Ovary (tissue), 9 donors: Measurements from ENCODE around the gene RPL37. TPM values are rescaled to one million over a fixed set of nuclear protein-coding genes. Genes with fewer than 3 reads are reported as not detected.

ENCODE experiments used
- DNase-seq, 5 donors: peaks; one replicate each; pipeline ENCODE4 v3.0.0-alpha.2; 2019 to 2020
- H3K27ac ChIP-seq, 2 donors: fragments of 200-600 bp; one replicate each; pipeline versions ENCODE4 v1.5.1 to v1.8.0; 2019 to 2022
- H3K27me3 ChIP-seq: fragments of 200-600 bp; one replicate; pipeline ENCODE4 v1.8.0; 2022
- H3K36me3 ChIP-seq: fragments of 200-600 bp; sonication (generic); one replicate; pipeline ENCODE4 v1.5.1; 2019
- H3K4me1 ChIP-seq: one replicate; pipeline ENCODE4 v1.8.1; 2013; ENCODE audit warnings: mild to moderate bottlenecking, moderate library complexity; ENCODE audit not compliant: insufficient read depth
- H3K4me3 ChIP-seq: fragments of 200-600 bp; sonication (generic); one replicate; pipeline ENCODE4 v1.5.1; 2017
- H3K9me3 ChIP-seq, 2 donors: fragments of 200-600 bp in 1 of 2; sonication (generic) in 1 of 2; one replicate each; pipeline versions ENCODE4 v1.5.1 to v1.8.1; 2013 to 2019; ENCODE audit warnings: mild to moderate bottlenecking in 1 of 2, moderate library complexity in 1 of 2
- EP300 ChIP-seq: sonication (generic); formaldehyde crosslinking; IDR thresholded peaks from one replicate; pipeline ENCODE4 v1.6.1; 2017; ENCODE audit warnings: antibody characterized with exemption
- POLR2A ChIP-seq: fragments of 450-650 bp; IDR thresholded peaks from one replicate; pipeline ENCODE4 v1.6.1; 2017; ENCODE audit warnings: antibody characterized with exemption, mild to moderate bottlenecking, moderate library complexity
- WGBS, 3 donors: extraction: QIAGEN DNeasy Blood & Tissue Kit in 1 of 3; methylation state at CpG; one replicate each; pipeline versions ENCODE4 v1.1.5 to v1.1.7; 2013 to 2017; 5-methylcytosine and 5-hydroxymethylcytosine counted together
- intact Hi-C, 4 donors: fragments of 100-400 bp; cut with DNase I; formaldehyde crosslinking; loops; one replicate each; pipeline versions ENCODE4 v1.11.0 to v1.15.1; 2022 to 2023
- polyA plus RNA-seq, 2 donors: library from polyadenylated mRNA; stranded (reverse); fragments of 200-250 nt in 1 of 2; fragments of 350-450 nt in 1 of 2; fragmentation: Illumina TruSeq in 1 of 2; extraction: RNeasy Lipid Tissue Mini Kit (QIAGEN cat#74804) in 1 of 2; gene quantifications; one replicate each; pipeline ENCODE4 v1.2.3, GENCODE V29; 2013 to 2014
- total RNA-seq, 7 donors: library from RNA; depleted of rRNA in 2 of 7; stranded (reverse); fragments of >200 nt in 2 of 7; fragmentation: NEBNext Ultra II Directional in 3 of 7; extraction: Animal tissue kit (Norgen Biotek cat#: 25700) in 3 of 7; gene quantifications; one replicate each; pipeline versions ENCODE4 v1.1.0 to v1.2.4, GENCODE V29; 2016 to 2023
- TF ChIP-seq, protein P1 (sequence below), 3 donors: fragments of 450-650 bp in 2 of 3; fragments of 200-600 bp in 1 of 3; IDR thresholded peaks; one replicate each; pipeline versions ENCODE4 v1.5.1 to v1.8.0; 2016 to 2022; ENCODE audit warnings: antibody characterized with exemption in 3 of 3, mild to moderate bottlenecking in 1 of 3
- donor health status: DM: no; HTN: no; CAD: no; lungs with moderate emphysema.
- donor health status: DM: no; HTN: no; CAD: no.
- donor health status: Bipolar disorder and iron deficiency.
- donor health status: DM: yes; HTN: yes; CAD: no.
- donor health status: DM: no; HTN: no; CAD: no.
- donor health status: DM: yes; HTN: yes; CAD: no.

Gene RPL37
- total and polyA plus RNA-seq, 9 donors, result 686 to 4,164 (median 2,386) TPM

GRCh38 chr5:40780858-40781257, 54.2 kb downstream of the RPL37 start:
- no peak overlapping the region for H3K27ac ChIP-seq
- H3K36me3 ChIP-seq, result no peaks in the 10 kb centered on the region
- WGBS, 3 donors, result 94 to 97% (median 97%) methylated on average over 3 of the region's 3 CpGs
- DNase-seq, result no peak
- intact Hi-C loops, result no loop called here
- no peak overlapping the region for H3K4me3 ChIP-seq
- H3K27me3 ChIP-seq, result no peaks in the 10 kb centered on the region
- TF ChIP-seq, protein P1, sequence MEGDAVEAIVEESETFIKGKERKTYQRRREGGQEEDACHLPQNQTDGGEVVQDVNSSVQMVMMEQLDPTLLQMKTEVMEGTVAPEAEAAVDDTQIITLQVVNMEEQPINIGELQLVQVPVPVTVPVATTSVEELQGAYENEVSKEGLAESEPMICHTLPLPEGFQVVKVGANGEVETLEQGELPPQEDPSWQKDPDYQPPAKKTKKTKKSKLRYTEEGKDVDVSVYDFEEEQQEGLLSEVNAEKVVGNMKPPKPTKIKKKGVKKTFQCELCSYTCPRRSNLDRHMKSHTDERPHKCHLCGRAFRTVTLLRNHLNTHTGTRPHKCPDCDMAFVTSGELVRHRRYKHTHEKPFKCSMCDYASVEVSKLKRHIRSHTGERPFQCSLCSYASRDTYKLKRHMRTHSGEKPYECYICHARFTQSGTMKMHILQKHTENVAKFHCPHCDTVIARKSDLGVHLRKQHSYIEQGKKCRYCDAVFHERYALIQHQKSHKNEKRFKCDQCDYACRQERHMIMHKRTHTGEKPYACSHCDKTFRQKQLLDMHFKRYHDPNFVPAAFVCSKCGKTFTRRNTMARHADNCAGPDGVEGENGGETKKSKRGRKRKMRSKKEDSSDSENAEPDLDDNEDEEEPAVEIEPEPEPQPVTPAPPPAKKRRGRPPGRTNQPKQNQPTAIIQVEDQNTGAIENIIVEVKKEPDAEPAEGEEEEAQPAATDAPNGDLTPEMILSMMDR (IDR thresholded peaks at IDR 0.05), result no peak
- TF ChIP-seq POLR2A (no peak), EP300 (no peak)
- H3K4me1 ChIP-seq, result peaks cover 3% of the 10 kb centered on the region
- no peaks in the 10 kb centered on the region for H3K9me3 ChIP-seq

DNA sequence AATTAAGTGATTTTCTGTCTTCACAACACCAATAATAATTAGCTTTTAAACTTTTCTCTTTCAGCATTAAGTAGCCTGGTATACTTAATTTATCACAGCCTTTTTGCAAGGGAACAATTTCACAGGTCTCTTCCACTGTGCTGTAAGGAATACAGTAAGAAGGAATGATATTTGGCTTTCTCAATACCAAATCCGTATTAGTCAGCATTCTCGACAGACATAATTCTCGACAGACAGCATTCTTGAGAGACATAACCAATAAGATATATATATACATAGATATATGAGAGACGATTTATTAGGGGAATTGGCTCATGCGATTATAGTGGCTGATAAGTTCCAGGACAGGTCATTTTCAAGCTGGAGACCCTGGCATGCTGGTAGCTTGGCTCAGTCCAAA, 54.8 kb downstream of the RPL37 start:
- TF ChIP-seq, protein P1 (IDR thresholded peaks at IDR 0.05), result no peak
- no peak for TF ChIP-seq EP300
- no peak for TF ChIP-seq POLR2A
- no peak for DNase-seq
- no peaks in the 10 kb centered on the region for H3K36me3 ChIP-seq
- intact Hi-C loops, result no loop called here
- WGBS, 3 donors, result 79 to 84% (median 84%) methylated on average over 5 of the region's 5 CpGs
- no peak overlapping the region for H3K4me3 ChIP-seq
- H3K27me3 ChIP-seq, result no peaks in the 10 kb centered on the region
- H3K27ac ChIP-seq, result no peak overlapping the region
- H3K4me1 ChIP-seq, result peaks cover 3% of the 10 kb centered on the region
- H3K9me3 ChIP-seq, result no peaks in the 10 kb centered on the region

- no peak for TF ChIP-seq EP300
- TF ChIP-seq, protein P1 (IDR thresholded peaks at IDR 0.05), result no peak
- TF ChIP-seq POLR2A, result no peak
- 82 to 94% (median 92%) methylated on average over 6 of the region's 6 CpGs for WGBS, 3 donors
- Histone ChIP-seq H3K4me1 (peaks cover 3% of the 10 kb centered on the region), H3K36me3 (no peaks in the 10 kb centered on the region), H3K27me3 (no peaks in the 10 kb centered on the region), H3K4me3 (no peak overlapping the region), H3K9me3 (no peaks in the 10 kb centered on the region), H3K27ac (no peak overlapping the region)
- no peak for DNase-seq
- intact Hi-C loops, result no loop called here
Observed at GRCh38 chr5:40779561-40779960, 55.5 kb downstream of the RPL37 start.

GRCh38 chr5:40778133-40778532, 56.9 kb downstream of the RPL37 start:
- DNase-seq, result no peak
- Histone ChIP-seq H3K4me1 (no peaks in the 10 kb centered on the region), H3K36me3 (no peaks in the 10 kb centered on the region), H3K27ac (no peak overlapping the region), H3K27me3 (no peaks in the 10 kb centered on the region), H3K9me3 (no peaks in the 10 kb centered on the region), H3K4me3 (no peak overlapping the region)
- WGBS, 3 donors, result 93 to 100% (median 98%) methylated on average over 1 of the region's 1 CpG
- intact Hi-C loops, result no loop called here
- TF ChIP-seq, protein P1 (IDR thresholded peaks at IDR 0.05), result no peak
- TF ChIP-seq EP300 (no peak), POLR2A (no peak)

DNA sequence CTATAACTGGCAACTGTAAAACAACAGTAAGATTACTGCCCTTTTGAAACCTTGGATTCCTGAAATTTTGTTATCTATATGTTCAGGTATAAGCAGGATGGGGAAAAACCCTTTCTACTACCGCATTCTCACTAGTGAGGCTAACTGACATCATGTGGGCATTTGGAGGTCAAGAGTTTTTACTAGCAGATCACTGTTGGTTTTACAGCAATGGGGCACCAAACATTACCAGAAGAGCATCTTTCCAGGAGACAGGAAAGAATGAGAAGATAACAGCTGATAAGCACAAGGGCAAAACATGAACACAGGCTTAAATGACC, 58.4 kb downstream of the RPL37 start:
- DNase-seq, result no peak
- H3K27ac ChIP-seq, result no peak overlapping the region
- H3K4me3 ChIP-seq, result no peak overlapping the region
- intact Hi-C loops, result no loop called here
- TF ChIP-seq, protein P1 (IDR thresholded peaks at IDR 0.05), result no peak
- TF ChIP-seq POLR2A, result no peak
- no peaks in the 10 kb centered on the region for H3K9me3 ChIP-seq
- no peaks in the 10 kb centered on the region for H3K36me3 ChIP-seq
- H3K27me3 ChIP-seq, result no peaks in the 10 kb centered on the region
- no peaks in the 10 kb centered on the region for H3K4me1 ChIP-seq
- 91 to 97% (median 95%) methylated on average over 1 of the region's 1 CpG for WGBS, 3 donors
